ENCODE results near the gene MPPED2. TPM values are rescaled to one million over a fixed set of nuclear protein-coding genes. Genes with fewer than 3 reads are reported as not detected.
A peak's percentile ranks its signal among the peaks of the same experiment; 100 is the strongest.

MPPED2 gene
- total RNA-seq, 3 donors from 2014 or later (not counting 1 experiment from before 2014, with no cell fraction given) = 0.99 to 4.2 (median 2.5) TPM

DNA sequence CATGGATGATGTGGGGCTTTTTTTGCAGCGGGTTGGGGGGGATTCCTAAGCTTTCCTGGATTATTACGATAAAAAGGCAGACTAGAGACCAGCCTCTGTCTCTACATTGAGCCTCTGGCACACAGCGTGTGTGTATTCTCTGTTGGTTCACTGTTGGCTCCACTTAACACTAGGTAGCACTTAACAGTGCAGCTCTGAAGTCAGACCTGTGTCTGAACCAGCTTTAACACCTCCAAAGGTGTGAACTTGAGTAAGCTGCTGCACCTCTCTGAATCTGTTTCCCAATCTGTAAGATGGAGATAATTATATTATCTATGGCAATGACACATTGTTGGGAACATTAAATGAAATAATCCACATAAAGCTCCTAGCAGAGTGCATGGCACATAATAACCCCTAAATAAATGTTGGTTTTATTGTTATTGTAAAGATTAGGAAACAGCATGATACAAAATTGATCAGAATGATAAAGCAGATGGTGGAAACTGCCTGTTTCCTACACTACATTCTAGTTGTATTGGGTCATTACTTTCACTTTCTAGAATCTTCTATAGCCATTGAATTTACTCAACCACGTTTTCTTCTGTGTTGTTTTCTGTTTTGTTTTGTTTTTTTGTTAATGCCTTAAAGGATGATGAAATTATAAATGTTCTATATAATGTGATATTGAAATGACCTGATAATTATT, 154.9 kb downstream of the MPPED2 start:
- WGBS (ENCODE audit: insufficient coverage) = 74% methylated on average over 3 of the region's 4 CpGs
- no peaks in the 10 kb centered on the region for H3K27me3 ChIP-seq (ENCODE audit: control insufficient read depth, insufficient read depth, low read length)
- Mint-ChIP-seq H3K36me3 (no peaks in the 10 kb centered on the region), H3K27me3 (ENCODE audit: low read depth in 2 of 2) (peaks cover 0 to 3% of the 10 kb centered on the region in 2 donors), H3K4me1 (peaks cover 10 to 13% of the 10 kb centered on the region in 2 donors), H3K9me3 (no peaks in the 10 kb centered on the region), H3K27ac (peak overlapping the region; percentile 24 to 70), H3K4me3 (peak overlapping the region; percentile 37)
- DNase-seq = no peak
- H3K27ac ChIP-seq (ENCODE audit: low read length) = no peak overlapping the region
- H3K4me1 ChIP-seq (ENCODE audit: control insufficient read depth, insufficient read depth, low read length) = peaks cover 7% of the 10 kb centered on the region
- no peaks in the 10 kb centered on the region for H3K9me3 ChIP-seq (ENCODE audit: control insufficient read depth, insufficient read depth, low read length)
- intact Hi-C loops (cut with micrococcal nuclease) = no loop called here
- ATAC-seq = peak; percentile 71 to 98 (median 84)
- no peak overlapping the region for H3K4me3 ChIP-seq (ENCODE audit: low read length)
- no peaks in the 10 kb centered on the region for H3K36me3 ChIP-seq (ENCODE audit: control insufficient read depth, insufficient read depth, low read length)
- TF ChIP-seq, protein P1, sequence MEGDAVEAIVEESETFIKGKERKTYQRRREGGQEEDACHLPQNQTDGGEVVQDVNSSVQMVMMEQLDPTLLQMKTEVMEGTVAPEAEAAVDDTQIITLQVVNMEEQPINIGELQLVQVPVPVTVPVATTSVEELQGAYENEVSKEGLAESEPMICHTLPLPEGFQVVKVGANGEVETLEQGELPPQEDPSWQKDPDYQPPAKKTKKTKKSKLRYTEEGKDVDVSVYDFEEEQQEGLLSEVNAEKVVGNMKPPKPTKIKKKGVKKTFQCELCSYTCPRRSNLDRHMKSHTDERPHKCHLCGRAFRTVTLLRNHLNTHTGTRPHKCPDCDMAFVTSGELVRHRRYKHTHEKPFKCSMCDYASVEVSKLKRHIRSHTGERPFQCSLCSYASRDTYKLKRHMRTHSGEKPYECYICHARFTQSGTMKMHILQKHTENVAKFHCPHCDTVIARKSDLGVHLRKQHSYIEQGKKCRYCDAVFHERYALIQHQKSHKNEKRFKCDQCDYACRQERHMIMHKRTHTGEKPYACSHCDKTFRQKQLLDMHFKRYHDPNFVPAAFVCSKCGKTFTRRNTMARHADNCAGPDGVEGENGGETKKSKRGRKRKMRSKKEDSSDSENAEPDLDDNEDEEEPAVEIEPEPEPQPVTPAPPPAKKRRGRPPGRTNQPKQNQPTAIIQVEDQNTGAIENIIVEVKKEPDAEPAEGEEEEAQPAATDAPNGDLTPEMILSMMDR (IDR thresholded peaks at IDR 0.05) = no peak

DNA sequence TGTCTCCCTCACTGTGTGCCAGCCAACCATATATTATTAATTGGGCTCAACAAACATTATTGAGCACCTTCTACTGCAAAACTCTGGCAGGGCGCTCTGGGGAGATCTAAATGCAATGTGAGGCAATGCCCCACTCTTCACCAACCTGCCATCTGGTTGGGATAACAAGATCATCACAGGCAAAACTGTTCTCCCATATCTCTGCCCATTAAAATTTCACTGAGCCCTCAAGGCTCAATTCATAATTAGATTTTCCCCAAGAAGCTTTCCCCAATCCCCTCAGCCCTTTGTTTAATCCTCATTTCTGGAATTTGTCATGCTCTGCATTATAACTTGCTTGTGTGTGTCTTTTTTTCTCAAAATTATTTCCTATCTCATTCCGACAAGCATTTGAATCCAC, 156.6 kb downstream of the MPPED2 start:
- 93% methylated on average over 1 of the region's 2 CpGs for WGBS (ENCODE audit: insufficient coverage)

DNA sequence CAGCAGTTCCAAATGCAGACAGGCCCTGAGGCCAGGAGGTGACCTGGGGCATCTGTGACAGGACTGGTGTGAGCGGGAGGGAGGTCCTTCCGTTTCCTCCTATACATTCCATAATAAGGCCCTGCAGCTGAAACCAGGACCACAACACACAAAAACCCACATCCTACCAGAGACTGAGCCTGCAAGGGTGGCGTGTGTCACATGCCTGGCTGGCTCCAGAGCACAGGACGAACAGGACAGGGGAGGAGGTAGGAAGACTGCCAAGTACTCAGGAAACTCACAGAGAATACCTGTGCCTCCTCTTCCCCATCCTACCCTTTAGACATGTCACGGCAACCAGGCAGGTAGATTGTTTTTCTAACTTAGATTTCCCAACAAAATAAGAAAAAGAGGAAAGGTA, 159.4 kb downstream of the MPPED2 start:
- TF ChIP-seq, protein P1 (IDR thresholded peaks at IDR 0.05) = no peak
- peaks cover 10 to 12% of the 10 kb centered on the region in 2 donors for H3K4me1 Mint-ChIP-seq
- Histone ChIP-seq H3K36me3 (ENCODE audit: control insufficient read depth, insufficient read depth, low read length) (no peaks in the 10 kb centered on the region), H3K4me1 (ENCODE audit: control insufficient read depth, insufficient read depth, low read length) (peaks cover 5% of the 10 kb centered on the region), H3K27ac (ENCODE audit: low read length) (no peak overlapping the region), H3K27me3 (ENCODE audit: control insufficient read depth, insufficient read depth, low read length) (no peaks in the 10 kb centered on the region), H3K9me3 (ENCODE audit: control insufficient read depth, insufficient read depth, low read length) (no peaks in the 10 kb centered on the region), H3K4me3 (ENCODE audit: low read length) (no peak overlapping the region)
- H3K36me3 Mint-ChIP-seq = no peaks in the 10 kb centered on the region
- no peak for ATAC-seq
- peaks cover 0 to 3% of the 10 kb centered on the region in 2 donors for H3K27me3 Mint-ChIP-seq (ENCODE audit: low read depth in 2 of 2)
- intact Hi-C loops (cut with micrococcal nuclease) = no loop called here
- H3K9me3 Mint-ChIP-seq = no peaks in the 10 kb centered on the region
- no peak for DNase-seq
- WGBS (ENCODE audit: insufficient coverage) = 73% methylated on average over 4 of the region's 5 CpGs
- H3K4me3 Mint-ChIP-seq = no peak overlapping the region
- H3K27ac Mint-ChIP-seq = no peak overlapping the region

More for the DNA sequence above, 156.6 kb downstream of the MPPED2 start:
- peaks cover 7% of the 10 kb centered on the region for H3K4me1 ChIP-seq (ENCODE audit: control insufficient read depth, insufficient read depth, low read length)
- H3K4me3 ChIP-seq (ENCODE audit: low read length) = no peak overlapping the region
- H3K4me3 Mint-ChIP-seq = no peak overlapping the region
- peaks cover 0 to 3% of the 10 kb centered on the region in 2 donors for H3K27me3 Mint-ChIP-seq (ENCODE audit: low read depth in 2 of 2)
- no peaks in the 10 kb centered on the region for H3K36me3 Mint-ChIP-seq
- H3K9me3 ChIP-seq (ENCODE audit: control insufficient read depth, insufficient read depth, low read length) = no peaks in the 10 kb centered on the region
- H3K4me1 Mint-ChIP-seq = peaks cover 10 to 13% of the 10 kb centered on the region in 2 donors
- H3K9me3 Mint-ChIP-seq = no peaks in the 10 kb centered on the region
- no peak overlapping the region for H3K27ac ChIP-seq (ENCODE audit: low read length)
- no peak overlapping the region for H3K27ac Mint-ChIP-seq
- DNase-seq (no peak), ATAC-seq (no peak)
- H3K27me3 ChIP-seq (ENCODE audit: control insufficient read depth, insufficient read depth, low read length) = no peaks in the 10 kb centered on the region
- intact Hi-C loops (cut with micrococcal nuclease) = no loop called here
- TF ChIP-seq, protein P1 (IDR thresholded peaks at IDR 0.05) = no peak
- no peaks in the 10 kb centered on the region for H3K36me3 ChIP-seq (ENCODE audit: control insufficient read depth, insufficient read depth, low read length)

DNA sequence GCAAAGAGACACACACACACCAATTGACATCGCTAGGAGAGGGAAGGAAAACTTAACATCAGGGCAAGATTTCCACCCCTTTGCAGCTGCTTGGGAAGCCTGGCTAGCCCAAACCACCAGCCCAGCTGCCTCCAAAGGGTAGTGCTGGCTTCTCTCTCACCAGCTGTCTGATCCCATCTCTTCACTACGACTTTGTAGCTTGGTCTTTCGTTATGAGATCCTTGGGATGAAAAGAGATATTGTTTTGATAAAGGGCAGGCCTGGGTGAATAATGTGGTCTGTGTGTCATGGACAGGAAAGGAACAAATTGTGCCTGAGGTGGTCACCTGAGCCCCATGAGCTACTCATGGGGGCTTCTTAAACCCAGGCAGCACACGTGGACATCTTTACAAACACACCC, 161.3 kb downstream of the MPPED2 start:
- no peak overlapping the region for H3K4me3 Mint-ChIP-seq
- Histone ChIP-seq H3K4me3 (ENCODE audit: low read length) (no peak overlapping the region), H3K36me3 (ENCODE audit: control insufficient read depth, insufficient read depth, low read length) (no peaks in the 10 kb centered on the region), H3K27ac (ENCODE audit: low read length) (no peak overlapping the region), H3K27me3 (ENCODE audit: control insufficient read depth, insufficient read depth, low read length) (no peaks in the 10 kb centered on the region), H3K9me3 (ENCODE audit: control insufficient read depth, insufficient read depth, low read length) (no peaks in the 10 kb centered on the region), H3K4me1 (ENCODE audit: control insufficient read depth, insufficient read depth, low read length) (no peaks in the 10 kb centered on the region)
- intact Hi-C loops (cut with micrococcal nuclease) = no loop called here
- H3K9me3 Mint-ChIP-seq = no peaks in the 10 kb centered on the region
- H3K27ac Mint-ChIP-seq = no peak overlapping the region
- H3K4me1 Mint-ChIP-seq = no peaks in the 10 kb centered on the region
- ATAC-seq (no peak), DNase-seq (no peak)
- peaks cover 0 to 5% of the 10 kb centered on the region in 2 donors for H3K27me3 Mint-ChIP-seq (ENCODE audit: low read depth in 2 of 2)
- TF ChIP-seq, protein P1 (IDR thresholded peaks at IDR 0.05) = no peak
- 74% methylated on average over 4 of the region's 4 CpGs for WGBS (ENCODE audit: insufficient coverage)
- no peaks in the 10 kb centered on the region for H3K36me3 Mint-ChIP-seq

All from natural killer cell (primary cell).